GM12864 (cell line): ENCODE results near the gene RNF217.
"Not testable (repeated sequence)": the region's sequence is repeated elsewhere in the genome, so short reads cannot be mapped to it uniquely, and the experiment has no call there.

Experiments used
- DNase-seq: peaks from one replicate; pipeline ENCODE4 v3.0.0-alpha.2; 2011; ENCODE audit warnings: low read depth
- H3K4me3 ChIP-seq: 2 replicates; pipeline ENCODE4 v1.5.1; 2011; ENCODE audit warnings: mild to moderate bottlenecking, low read depth, low read length, control low read depth
- CTCF ChIP-seq: IDR thresholded peaks from 2 replicates; pipeline ENCODE4 v1.5.1; 2011; ENCODE audit warnings: low read depth, mild to moderate bottlenecking, moderate library complexity, low read length, control low read depth, inconsistent platforms; ENCODE audit errors: missing control alignments

Gene RNF217

GRCh38 chr6:124961464-124961776 is 817 bp upstream of the RNF217 start:
- DNase-seq, result no peak
- TF ChIP-seq CTCF, result no peak
- H3K4me3 ChIP-seq, result no peak overlapping the region

DNA sequence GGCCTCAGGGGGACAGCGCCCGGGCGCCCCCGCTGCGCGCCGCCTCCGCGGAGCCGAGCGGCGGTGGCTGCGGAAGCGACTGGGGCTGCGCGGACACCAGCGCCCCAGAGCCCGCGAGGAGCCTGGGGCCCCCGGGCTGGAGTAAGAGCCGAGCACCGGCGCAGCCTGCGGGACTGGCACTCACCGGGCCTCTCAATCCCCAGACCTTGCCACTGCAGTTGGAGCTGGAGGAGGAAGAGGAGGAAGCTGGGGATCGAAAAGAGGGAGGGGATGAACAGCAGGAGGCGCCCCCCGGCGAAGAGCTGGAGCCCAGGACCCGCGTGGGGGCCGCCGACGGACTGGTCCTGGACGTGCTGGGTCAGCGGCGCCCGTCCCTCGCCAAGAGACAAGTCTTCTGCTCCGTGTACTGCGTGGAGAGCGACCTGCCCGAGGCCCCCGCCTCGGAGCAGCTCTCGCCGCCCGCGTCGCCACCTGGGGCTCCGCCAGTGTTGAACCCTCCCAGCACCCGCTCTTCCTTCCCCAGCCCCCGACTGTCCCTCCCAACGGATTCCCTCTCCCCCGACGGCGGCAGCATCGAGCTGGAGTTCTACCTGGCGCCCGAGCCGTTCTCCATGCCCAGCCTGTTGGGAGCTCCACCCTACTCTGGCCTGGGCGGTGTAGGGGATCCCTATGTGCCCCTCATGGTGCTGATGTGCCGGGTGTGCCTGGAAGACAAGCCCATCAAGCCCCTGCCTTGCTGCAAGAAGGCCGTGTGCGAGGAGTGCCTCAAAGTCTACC is 590 bp downstream of the RNF217 start:
- no peak for TF ChIP-seq CTCF
- no peak for DNase-seq
- H3K4me3 ChIP-seq, result no peak overlapping the region

DNA sequence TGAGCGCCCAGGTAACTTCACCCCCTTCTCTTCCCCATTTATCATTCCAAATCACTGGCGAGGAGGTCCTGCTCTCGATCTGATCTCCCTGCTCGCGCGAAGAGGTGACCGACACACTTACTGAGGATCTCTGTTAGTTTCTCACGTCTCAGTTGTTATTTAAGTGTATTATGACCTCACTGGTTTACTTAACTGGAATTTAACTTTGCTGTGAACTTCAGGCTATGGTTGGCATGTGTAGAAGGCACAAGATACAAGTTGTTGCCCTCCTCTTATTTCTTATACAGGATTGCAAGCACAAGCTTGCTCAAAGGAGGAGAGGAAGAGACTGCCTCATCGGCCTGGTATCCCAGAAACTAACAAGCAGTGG is 1.2 kb downstream of the RNF217 start:
- no peak for TF ChIP-seq CTCF
- DNase-seq, result no peak
- H3K4me3 ChIP-seq, result no peak overlapping the region

DNA sequence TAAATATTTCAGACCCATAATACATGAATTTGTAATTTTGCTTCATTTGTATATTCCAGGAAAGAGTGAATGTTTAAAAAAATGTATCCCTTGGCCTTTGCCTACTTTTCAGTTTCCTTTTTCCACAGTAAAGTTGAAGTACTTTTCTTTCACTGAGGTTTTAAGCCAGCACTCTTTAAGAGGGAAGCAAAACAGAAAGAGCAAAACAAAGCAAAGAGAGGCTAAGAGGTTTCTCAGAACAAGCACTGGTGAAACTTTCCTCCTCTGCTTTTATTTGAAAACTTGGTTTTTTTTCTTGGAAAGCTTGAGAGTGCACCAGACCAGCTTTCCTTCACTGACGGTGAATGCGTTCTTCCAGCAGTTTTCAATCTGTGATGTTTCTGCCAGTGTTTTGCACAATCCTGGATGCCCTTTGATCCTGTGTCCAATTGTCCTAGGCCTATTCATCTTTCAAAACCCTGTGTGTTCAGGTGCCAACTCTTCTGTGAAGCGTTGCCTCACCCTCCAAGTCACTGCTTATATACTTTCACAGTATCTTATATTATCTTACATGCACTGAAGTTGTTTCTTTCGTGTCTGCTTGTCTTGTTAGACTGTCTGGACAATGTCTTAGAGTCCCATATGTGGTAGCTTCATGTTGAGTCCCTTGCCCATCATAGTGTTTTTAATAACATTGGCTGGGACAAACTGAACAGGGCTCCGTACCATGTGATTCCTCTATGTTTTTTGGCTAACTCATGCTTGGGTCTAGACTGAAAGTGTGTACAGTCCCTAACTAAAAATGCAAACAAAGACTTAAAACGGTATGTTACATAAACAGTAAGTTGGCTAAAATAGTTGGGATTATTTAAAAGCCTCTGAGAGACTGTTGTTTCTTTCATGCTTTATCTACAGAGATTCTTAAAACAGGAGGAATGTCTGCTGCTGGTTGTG is 1.9 kb downstream of the RNF217 start:
- no peak for TF ChIP-seq CTCF
- H3K4me3 ChIP-seq, result no peak overlapping the region
- DNase-seq, result no peak

GRCh38 chr6:124964764-124965105 is 2.5 kb downstream of the RNF217 start:
- no peak for DNase-seq
- no peak for TF ChIP-seq CTCF
- no peak overlapping the region for H3K4me3 ChIP-seq

GRCh38 chr6:124965424-124965850 is 3.2 kb downstream of the RNF217 start:
- DNase-seq, H3K4me3 ChIP-seq: not testable (repeated sequence)

- H3K4me3 ChIP-seq, result no peak overlapping the region
- no peak for TF ChIP-seq CTCF
- no peak for DNase-seq
Observed at GRCh38 chr6:124967444-124967843, 5.2 kb downstream of the RNF217 start.
